Measurements from ENCODE around the gene DUSP1. TPM values are rescaled to one million over a fixed set of nuclear protein-coding genes. Genes with fewer than 3 reads are reported as not detected.

Gene DUSP1
- total RNA-seq, 1 donor, result 2,121 TPM

GRCh38 chr5:172745838-172746237 is 25.2 kb downstream of the DUSP1 start:
- DNase-seq (ENCODE audit: low read depth in 2 of 3, low spot score in 2 of 3), result no peak

DNA sequence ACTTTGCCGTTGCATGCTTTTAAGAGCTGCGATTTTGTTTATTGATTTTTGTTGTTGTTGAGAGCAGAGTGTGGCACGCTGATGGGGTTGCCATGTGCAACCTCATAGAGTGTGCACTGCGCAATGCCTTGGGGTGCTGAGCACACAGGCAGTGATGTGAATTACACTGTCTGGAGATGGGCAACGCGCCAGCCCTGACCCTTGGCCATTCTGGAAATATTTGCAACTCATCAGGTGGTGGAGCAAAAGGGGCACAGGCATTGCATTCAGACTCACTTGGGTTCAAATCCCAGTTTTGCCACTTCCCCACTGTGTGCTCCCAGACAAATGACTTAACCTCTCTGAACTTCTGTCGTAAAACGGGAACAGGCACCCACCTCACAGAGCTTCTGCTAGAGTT is 25.6 kb downstream of the DUSP1 start:
- DNase-seq (ENCODE audit: low read depth in 2 of 3, low spot score in 2 of 3), result no peak

- peak in 1 of 3 donors; percentile 39 for DNase-seq (ENCODE audit: low read depth in 2 of 3, low spot score in 2 of 3)
These were observed 26.6 kb downstream of the DUSP1 start for GRCh38 chr5:172744123-172745104.

DNA sequence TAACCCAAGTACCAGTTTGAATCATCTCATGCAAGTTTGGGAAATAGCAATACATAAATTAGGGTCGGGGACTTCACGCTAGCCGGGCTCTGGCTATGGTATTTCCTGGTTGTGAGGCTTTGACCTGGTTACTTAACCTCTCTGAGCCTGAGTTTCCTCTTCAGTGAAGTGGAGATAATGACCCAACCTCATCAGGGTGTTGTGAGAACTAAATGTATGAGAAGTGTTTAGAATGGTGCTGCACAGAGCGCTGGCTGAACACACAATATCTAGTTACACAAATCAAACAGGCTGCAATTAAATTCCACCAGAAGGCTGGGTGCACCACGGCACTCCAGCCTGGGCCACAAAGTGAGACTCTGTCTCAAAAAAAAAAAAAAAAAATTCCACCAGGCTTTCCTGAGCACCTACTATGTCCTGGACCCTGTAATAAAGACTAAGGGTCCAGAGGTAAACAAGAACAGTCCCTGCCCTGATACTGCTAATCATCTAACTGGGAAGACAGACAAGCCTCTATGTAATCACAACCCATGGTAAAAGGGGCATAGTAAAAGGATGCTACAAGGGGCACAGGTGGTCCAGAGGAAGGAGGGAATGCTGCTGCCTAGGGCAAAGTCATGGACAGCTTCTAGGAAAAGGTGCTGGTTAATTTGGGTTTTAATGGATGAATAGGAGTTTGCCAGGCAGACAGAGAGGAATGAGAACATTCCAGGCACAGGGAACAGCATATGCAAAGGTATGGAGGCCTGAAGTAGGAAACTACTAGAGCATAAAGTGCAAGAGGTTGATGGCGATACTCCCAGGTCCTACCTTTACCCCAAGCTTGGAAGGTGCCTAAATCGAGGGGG is 27.7 kb downstream of the DUSP1 start:
- no peak for DNase-seq (ENCODE audit: low read depth in 2 of 3, low spot score in 2 of 3)

DNA sequence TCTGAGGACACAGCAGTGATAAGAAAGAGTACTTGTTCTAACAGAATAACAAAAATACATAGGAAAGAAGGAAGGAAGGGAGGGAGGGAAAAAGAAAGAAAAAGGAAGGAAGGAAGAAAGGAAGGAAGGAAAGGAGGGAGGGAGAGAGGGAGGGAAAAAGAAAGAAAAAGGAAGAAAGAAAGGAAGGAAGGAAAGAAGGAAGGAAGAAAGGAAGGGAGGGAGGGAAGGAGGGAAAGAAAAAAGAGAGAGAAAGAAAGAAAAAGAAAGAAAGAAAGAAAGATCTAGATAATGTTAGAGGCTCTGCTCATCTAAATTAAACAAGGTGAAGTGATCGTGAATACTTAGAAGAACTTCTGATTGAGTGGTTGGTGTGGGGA is 29.8 kb downstream of the DUSP1 start:
- DNase-seq (ENCODE audit: low read depth in 2 of 3, low spot score in 2 of 3), result no peak

DNA sequence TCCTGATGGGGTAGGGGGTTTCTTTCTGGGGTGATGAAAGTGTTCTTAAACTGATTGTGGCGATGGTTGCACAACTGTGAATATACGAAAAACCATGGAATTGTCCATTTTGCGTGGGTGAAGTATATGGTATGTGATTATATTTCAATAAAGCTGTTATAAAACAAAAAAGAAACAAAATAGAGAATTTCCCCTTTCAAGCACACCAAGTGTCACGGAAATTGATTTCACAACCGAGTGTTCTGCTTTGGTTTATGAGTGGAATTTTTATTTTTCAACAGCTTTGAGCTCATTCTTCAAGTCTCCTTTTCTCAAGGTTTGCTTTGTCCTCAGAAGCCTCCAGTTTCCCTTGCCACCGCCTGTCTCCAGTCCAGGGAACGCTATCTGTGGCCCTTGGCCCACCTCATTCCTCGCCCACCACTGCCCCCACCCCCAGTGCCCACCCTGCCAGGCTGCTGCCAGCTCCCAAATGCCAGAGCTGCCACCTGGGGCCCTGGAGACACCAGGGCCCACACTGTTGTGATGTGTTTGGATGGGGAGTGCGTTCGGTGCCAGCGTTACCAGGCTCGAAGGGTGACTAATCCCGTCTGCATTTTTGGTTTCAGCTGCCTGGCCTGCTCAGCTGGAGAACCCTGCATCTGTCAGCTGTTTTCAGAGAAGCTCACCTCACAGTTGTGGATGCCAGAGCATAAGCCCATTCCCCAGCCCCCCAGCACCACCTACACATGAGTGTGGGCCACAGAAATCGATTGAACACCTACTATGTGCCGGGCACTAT is 30.4 kb downstream of the DUSP1 start:
- peak in 2 of 3 donors; percentile 37 to 62 for DNase-seq (ENCODE audit: low read depth in 2 of 3, low spot score in 2 of 3)

GRCh38 chr5:172739375-172739774 is 31.6 kb downstream of the DUSP1 start:
- no peak for DNase-seq (ENCODE audit: low read depth in 2 of 3, low spot score in 2 of 3)

GRCh38 chr5:172736508-172737135 is 34.4 kb downstream of the DUSP1 start:
- DNase-seq (ENCODE audit: low read depth in 2 of 3, low spot score in 2 of 3), result no peak

DNA sequence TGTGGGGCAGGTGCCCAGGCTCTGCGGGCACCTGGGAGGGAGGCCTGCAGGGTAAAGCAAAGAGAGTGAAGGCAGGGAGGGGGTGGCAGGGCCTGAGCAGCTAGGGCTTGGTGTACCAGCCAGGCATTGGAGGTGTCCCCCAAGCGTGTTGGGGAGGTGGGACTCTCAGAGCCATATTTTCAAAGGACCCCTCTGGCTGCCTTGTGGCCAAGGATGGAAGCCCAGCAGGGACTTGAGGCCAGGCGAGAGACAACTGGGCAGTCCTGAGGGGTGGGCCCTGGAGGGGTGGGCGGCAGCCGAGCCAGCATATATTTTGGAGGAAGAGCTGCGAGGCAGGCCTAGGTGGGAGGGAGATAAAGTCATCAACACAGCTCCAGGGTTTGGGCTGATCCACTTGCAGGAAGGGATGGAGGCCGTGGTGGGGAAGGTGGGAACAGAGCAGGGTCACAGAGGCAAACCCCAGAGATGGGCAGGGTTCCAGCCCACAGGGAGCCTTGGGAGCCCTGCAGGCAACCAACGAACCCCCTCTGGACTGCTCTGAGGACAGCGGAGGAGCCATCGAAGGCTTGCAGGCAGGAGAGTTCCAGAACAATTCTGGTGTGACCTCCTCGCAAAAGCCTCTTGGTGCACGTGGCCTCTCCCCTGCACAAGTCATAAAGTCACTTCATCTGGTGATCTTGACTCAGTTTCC is 35.7 kb downstream of the DUSP1 start:
- no peak for DNase-seq (ENCODE audit: low read depth in 2 of 3, low spot score in 2 of 3)

GRCh38 chr5:172733974-172734346 is 37.0 kb downstream of the DUSP1 start:
- DNase-seq (ENCODE audit: low read depth in 2 of 3, low spot score in 2 of 3), result no peak

- no peak for DNase-seq (ENCODE audit: low read depth in 2 of 3, low spot score in 2 of 3)
These were observed 37.6 kb downstream of the DUSP1 start for GRCh38 chr5:172733131-172733973.

DNA sequence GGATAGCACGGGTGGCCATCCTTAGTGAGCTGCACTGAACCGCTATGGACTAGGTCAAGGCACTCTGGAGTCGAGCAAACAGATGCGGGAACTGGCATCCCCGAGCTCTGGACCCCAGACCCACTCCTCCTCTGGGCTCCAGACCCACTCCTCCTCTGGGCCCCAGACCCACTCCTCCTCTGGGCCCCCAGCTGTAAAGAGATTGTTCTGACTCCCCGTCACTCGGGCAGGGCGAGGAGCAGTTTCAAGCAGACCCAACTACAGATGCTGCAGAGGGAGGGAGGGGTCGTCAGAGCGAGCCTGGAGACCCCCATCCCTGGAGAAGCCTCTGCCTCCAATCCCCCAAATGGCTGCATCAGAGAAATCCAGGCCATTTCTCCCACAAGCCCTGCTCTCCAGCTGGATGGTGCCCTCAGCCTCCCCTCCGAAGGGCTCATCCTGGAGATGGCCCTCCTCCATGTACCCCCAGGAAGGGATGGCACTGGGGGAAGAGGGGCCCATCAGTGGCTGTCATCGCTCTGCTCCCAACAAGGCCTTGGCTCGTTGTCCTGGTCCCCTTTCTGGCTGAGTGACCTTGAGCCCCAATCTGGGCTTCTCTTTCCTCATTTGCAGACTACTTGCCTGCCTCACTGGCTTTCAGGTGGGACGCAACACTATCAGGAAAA is 38.7 kb downstream of the DUSP1 start:
- no peak for DNase-seq (ENCODE audit: low read depth in 2 of 3, low spot score in 2 of 3)

DNA sequence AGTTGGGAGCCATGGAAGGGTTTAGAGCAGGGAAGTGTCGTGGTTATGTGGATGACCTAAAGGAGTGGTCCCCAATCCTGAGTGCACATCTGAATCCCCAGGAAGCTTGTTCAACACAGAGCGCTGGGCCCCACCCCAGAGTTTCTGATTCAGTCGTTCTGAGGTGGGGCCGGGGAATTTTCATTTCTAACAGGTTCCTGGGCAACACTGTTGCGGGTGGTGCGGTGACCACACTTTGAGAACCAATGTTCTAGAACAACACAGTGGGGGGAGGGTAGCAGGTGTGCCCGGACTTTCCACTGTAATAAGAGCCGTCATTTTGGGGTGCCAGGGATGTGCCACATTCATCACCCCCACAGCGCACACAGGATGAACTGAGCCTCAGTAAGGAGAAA is 39.3 kb downstream of the DUSP1 start:
- no peak for DNase-seq (ENCODE audit: low read depth in 2 of 3, low spot score in 2 of 3)

DNA sequence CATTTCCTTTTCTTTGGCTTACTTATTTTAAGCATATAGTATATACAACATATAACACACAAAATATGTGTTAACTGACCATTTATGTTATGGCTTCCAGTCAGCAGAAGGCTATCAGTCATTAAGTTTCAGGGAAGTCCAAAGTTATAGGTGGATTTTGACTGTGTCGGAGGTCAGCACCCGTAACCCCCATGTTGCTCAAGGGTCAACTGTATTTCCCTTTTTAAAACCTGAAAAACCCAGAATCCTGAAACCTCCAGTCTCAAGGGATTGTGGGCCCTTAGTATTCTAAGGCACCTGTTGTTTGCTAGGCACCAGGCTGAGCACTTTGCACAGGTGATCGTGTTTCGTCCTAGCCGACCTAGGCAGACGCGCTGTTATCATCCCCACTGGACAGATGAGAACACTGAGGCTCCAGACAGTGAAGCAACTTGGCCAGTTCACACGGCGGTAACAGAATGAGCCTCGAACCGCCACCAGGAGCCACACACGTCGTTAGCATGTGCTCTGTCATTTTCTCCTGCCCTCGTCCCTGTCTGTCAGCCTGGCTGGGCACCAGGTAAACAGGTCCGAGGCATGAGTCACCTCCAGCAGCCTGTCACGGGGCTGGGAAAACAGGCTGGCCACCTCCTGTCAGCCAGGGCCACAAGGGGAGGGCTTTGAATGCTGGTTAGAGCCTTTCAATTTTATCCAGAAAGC is 39.9 kb downstream of the DUSP1 start:
- no peak for DNase-seq (ENCODE audit: low read depth in 2 of 3, low spot score in 2 of 3)

DNA sequence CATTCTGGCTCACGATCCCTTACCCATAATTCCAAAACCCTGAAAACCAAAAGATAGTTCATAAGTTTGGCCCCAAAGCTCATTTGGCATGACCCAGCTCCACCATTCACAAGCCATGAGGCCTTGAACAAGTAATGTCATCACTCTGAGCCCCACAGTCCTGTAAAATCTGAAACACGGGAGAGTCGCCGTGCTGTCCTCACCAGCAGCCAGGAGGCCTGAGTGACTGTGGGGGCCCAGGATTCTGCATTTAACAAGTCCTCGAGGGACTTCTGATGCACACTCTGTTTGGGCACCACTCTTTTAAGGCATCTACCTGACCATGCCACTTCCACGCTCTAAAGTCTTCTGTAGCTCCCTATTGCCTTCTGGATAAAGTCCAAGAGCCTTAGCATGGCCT is 40.8 kb downstream of the DUSP1 start:
- no peak for DNase-seq (ENCODE audit: low read depth in 2 of 3, low spot score in 2 of 3)

GRCh38 chr5:172729588-172729987 is 41.4 kb downstream of the DUSP1 start:
- no peak for DNase-seq (ENCODE audit: low read depth in 2 of 3, low spot score in 2 of 3)

DNA sequence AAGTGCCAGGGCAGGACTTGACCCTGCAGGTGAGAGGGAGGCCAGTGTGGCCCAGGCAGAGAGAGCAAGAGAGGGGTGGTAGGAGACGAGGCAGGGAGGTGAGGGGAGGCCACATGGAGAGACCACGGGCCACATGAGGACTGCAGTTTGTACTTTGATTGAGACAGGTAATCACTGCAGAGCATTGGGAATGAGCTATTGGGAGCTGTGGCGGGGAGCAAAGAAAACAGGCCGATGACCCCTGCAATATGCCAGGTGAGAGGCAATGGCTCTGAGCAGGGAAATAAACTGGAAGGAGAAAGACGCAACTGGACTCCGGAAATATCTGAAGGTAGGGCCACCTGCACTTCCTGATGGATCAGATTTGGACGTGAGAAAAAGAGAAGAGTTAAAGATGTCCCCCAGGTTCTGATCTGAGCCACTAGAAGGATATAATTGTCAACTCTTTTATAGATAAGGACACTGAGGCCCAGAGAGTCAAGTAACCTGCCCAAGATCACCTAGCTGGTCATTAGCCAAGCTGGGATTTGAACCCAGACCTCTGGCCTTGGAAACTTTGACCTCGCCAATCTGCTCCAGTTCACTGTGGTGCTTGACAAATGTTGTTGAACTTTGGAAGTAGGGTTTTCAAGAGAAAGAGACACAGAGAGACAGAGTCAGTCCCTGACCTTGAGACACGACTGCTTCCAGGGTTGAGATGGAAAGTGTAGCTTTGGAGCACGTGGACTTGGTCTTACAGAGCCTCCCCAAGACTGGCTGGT is 42.3 kb downstream of the DUSP1 start:
- DNase-seq (ENCODE audit: low read depth in 2 of 3, low spot score in 2 of 3), result no peak
